Measurements from ENCODE around the gene CDH23. TPM values are rescaled to one million over a fixed set of nuclear protein-coding genes. Genes with fewer than 3 reads are reported as not detected.

CDH23 gene
- total RNA-seq, 4 donors from 2014 or later, result 0.57 to 5.9 (median 1.0) TPM

DNA sequence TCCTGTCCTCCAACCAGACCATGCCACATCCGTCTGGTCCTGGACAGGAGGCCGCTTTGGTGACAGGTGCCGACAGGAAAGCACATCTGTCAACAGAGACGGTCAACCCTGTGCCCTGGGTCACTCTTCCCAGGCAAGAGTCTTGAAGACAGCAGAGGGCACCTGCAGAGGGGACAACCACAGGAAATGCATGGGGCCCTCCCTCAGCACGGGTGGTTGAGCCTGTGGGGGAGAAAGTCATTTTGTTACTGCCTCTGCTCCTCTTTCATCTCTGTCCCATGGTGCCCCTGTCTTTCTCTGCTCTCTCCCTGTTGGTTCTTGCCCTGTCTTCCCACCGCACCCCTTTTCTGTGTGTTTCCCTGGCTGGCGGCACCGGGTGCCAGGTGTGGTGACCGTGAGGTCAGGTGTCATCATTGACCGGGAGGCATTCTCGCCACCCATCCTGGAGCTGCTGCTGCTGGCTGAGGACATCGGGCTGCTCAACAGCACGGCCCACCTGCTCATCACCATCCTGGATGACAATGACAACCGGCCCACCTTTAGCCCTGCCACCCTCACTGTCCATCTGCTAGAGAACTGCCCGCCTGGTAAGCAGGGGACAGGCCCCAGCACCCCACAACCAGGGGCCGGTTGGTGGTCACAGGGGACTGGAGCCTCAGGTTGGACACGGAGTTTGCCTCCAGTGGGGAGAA, 394.2 kb downstream of the CDH23 start:
- DNase-seq, result no peak
- Histone ChIP-seq H3K27ac (no peak overlapping the region), H3K4me3 (no peak overlapping the region), H3K27me3 (peaks cover 0 to 5% (median 0%) of the 10 kb centered on the region in 4 donors), H3K9me3 (no peaks in the 10 kb centered on the region), H3K36me3 (no peaks in the 10 kb centered on the region), H3K4me1 (no peaks in the 10 kb centered on the region)
- intact Hi-C loops (cut with DNase I), result no loop called here
- TF ChIP-seq, protein P1, sequence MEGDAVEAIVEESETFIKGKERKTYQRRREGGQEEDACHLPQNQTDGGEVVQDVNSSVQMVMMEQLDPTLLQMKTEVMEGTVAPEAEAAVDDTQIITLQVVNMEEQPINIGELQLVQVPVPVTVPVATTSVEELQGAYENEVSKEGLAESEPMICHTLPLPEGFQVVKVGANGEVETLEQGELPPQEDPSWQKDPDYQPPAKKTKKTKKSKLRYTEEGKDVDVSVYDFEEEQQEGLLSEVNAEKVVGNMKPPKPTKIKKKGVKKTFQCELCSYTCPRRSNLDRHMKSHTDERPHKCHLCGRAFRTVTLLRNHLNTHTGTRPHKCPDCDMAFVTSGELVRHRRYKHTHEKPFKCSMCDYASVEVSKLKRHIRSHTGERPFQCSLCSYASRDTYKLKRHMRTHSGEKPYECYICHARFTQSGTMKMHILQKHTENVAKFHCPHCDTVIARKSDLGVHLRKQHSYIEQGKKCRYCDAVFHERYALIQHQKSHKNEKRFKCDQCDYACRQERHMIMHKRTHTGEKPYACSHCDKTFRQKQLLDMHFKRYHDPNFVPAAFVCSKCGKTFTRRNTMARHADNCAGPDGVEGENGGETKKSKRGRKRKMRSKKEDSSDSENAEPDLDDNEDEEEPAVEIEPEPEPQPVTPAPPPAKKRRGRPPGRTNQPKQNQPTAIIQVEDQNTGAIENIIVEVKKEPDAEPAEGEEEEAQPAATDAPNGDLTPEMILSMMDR (IDR thresholded peaks at IDR 0.05), result no peak
- TF ChIP-seq POLR2A (IDR thresholded peaks at IDR 0.05), result no peak
- WGBS, 2 donors, result 75 to 76% methylated on average over 9 to 15 of the region's 17 CpGs

GRCh38 chr10:71795248-71795647, 398.5 kb downstream of the CDH23 start:
- Histone ChIP-seq H3K9me3 (no peaks in the 10 kb centered on the region), H3K27me3 (peaks cover 0 to 5% (median 0%) of the 10 kb centered on the region in 4 donors), H3K36me3 (no peaks in the 10 kb centered on the region), H3K4me1 (no peaks in the 10 kb centered on the region), H3K4me3 (no peak overlapping the region), H3K27ac (no peak overlapping the region)
- intact Hi-C loops (cut with DNase I), result no loop called here
- TF ChIP-seq, protein P1 (IDR thresholded peaks at IDR 0.05), result no peak
- no peak for TF ChIP-seq POLR2A (IDR thresholded peaks at IDR 0.05)
- WGBS, 2 donors, result 20 to 22% methylated on average over 2 of the region's 2 CpGs
- no peak for DNase-seq

GRCh38 chr10:71796749-71797405, 400.2 kb downstream of the CDH23 start:
- no peak overlapping the region for H3K27ac ChIP-seq
- intact Hi-C loops (cut with DNase I), result no loop called here
- no peaks in the 10 kb centered on the region for H3K4me1 ChIP-seq
- no peaks in the 10 kb centered on the region for H3K36me3 ChIP-seq
- peaks cover 0 to 5% (median 0%) of the 10 kb centered on the region in 4 donors for H3K27me3 ChIP-seq
- TF ChIP-seq, protein P1 (IDR thresholded peaks at IDR 0.05), result no peak
- no peak for TF ChIP-seq POLR2A (IDR thresholded peaks at IDR 0.05)
- DNase-seq, result no peak
- 61 to 65% methylated on average over 3 of the region's 7 CpGs for WGBS, 2 donors
- H3K4me3 ChIP-seq, result no peak overlapping the region
- no peaks in the 10 kb centered on the region for H3K9me3 ChIP-seq

GRCh38 chr10:71797533-71798307, 401.0 kb downstream of the CDH23 start:
- intact Hi-C loops (cut with DNase I), result no loop called here
- TF ChIP-seq, protein P1 (IDR thresholded peaks at IDR 0.05), result no peak
- no peak for TF ChIP-seq POLR2A (IDR thresholded peaks at IDR 0.05)
- no peaks in the 10 kb centered on the region for H3K4me1 ChIP-seq
- no peaks in the 10 kb centered on the region for H3K36me3 ChIP-seq
- 68 to 73% methylated on average over 8 to 9 of the region's 10 CpGs for WGBS, 2 donors
- no peak overlapping the region for H3K27ac ChIP-seq
- no peaks in the 10 kb centered on the region for H3K9me3 ChIP-seq
- no peak for DNase-seq
- H3K4me3 ChIP-seq, result no peak overlapping the region
- peaks cover 0 to 5% (median 0%) of the 10 kb centered on the region in 4 donors for H3K27me3 ChIP-seq

GRCh38 chr10:71798308-71798624, 401.5 kb downstream of the CDH23 start:
- no peaks in the 10 kb centered on the region for H3K36me3 ChIP-seq
- TF ChIP-seq, protein P1 (IDR thresholded peaks at IDR 0.05), result no peak
- no peak for TF ChIP-seq POLR2A (IDR thresholded peaks at IDR 0.05)
- peaks cover 0 to 5% (median 0%) of the 10 kb centered on the region in 4 donors for H3K27me3 ChIP-seq
- H3K27ac ChIP-seq, result no peak overlapping the region
- no peak for DNase-seq
- no peak overlapping the region for H3K4me3 ChIP-seq
- no peaks in the 10 kb centered on the region for H3K4me1 ChIP-seq
- 66% methylated on average over 4 of the region's 6 CpGs; no CpG with 5 or more reads in 1 of the 2 donors for WGBS, 2 donors
- intact Hi-C loops (cut with DNase I), result no loop called here
- H3K9me3 ChIP-seq, result no peaks in the 10 kb centered on the region
